Measurements from ENCODE around the gene DPF3. TPM values are rescaled to one million over a fixed set of nuclear protein-coding genes. Genes with fewer than 3 reads are reported as not detected.

The DPF3 gene
- total and polyA plus RNA-seq, 9 of the 15 experiments (the other 6 are each of a cell fraction or from before 2014, with no cell fraction given) = 0.21 to 4.9 (median 1.2) TPM

DNA sequence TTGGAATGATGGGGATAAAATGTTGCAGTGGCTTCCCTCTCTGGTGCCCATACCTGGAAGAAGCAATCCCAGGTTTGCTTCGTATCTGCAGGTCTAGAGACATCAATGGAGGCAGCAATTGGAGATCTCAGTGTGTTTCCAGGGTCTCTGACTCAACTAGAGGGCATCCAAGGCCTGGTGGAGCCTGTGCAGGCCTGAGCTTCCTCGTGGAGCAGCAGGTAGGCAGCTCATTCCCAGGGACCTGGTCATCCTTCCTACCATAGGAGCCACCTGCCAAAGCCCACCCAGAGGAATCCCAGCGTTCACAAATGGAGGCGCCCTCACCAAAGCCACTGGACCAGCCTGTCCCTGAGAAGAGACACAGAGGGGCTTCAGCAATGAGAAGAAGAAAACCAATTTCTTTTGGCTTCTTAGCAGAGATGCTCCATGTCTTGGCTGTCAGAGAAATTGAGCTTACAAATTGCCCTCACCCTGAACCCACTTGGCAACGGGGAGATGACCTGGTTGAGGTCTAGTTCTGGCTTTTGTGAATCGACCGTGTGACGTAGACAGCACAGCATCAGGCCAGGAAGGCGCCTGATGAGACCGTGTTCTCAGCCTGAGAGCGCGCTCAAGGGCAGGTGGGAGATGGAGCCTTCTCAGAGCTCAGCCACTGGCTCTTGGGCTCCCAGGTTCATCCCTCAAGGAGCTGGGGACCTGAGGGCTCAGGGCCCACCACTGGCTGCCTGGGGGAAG, 283.6 kb downstream of the DPF3 start:
- FAIRE-seq (no peak), DNase-seq (ENCODE audit: extremely low read depth in 1 of 4, low spot score in 3 of 4) (no peak), ATAC-seq (no peak)
- Histone ChIP-seq H3K79me2 (ENCODE audit: control insufficient read depth, insufficient read depth, low read length) (no peaks in the 10 kb centered on the region), H3K4me2 (ENCODE audit: insufficient read depth, low read length) (no peak overlapping the region), H3K36me3 (ENCODE audit: control insufficient read depth, insufficient read depth, low read length) (no peaks in the 10 kb centered on the region), H3K27me3 (ENCODE audit: control insufficient read depth in 2 of 2, insufficient read depth in 2 of 2, low read length in 2 of 2) (peaks cover under 1 to 14% of the 10 kb centered on the region in 2 experiments; a peak in 3 of 5 replicates), H4K20me1 (replicated peaks; ENCODE audit: control insufficient read depth, insufficient read depth, low read length) (no peaks in the 10 kb centered on the region), H3K9me1 (ENCODE audit: control insufficient read depth, insufficient read depth, low read length) (no peaks in the 10 kb centered on the region), H3K4me3 (no peak overlapping the region), H3K9me3 (replicated peaks; ENCODE audit: control insufficient read depth, insufficient read depth, low read depth, low read length) (no peaks in the 10 kb centered on the region), H3K27ac (ENCODE audit: extremely low read depth, low read depth, low read length) (no peak overlapping the region), H2AFZ (ENCODE audit: low read depth, low read length) (no peak overlapping the region), H3K4me1 (replicated peaks in 1 of 2; ENCODE audit: control insufficient read depth in 2 of 2, insufficient read depth in 2 of 2, low read length in 2 of 2) (no peaks in the 10 kb centered on the region), H3K9ac (ENCODE audit: insufficient read depth in 1 of 2, low read depth in 2 of 2, low read length in 2 of 2) (no peak overlapping the region)
- in situ Hi-C loops (cut with MboI) = no loop called here
- ChIA-PET CTCF (ENCODE audit: low intra/inter-chr PET ratio) (no interaction called here), POLR2A (interaction anchor here (0.6 to 1.4 kb wide), 2 partner anchors 10 to 1055 kb away, joined by 3 to 4 read pairs; no protein-coding TSS in a partner anchor)
- 0% methylated on average over 7 of the region's 12 CpGs for WGBS (ENCODE audit: insufficient coverage, low coverage, missing lambda C conversion rate)
- no TSS peak for BruUV-seq (replicated peaks)
- intact Hi-C loops (cut with micrococcal nuclease) = no loop called here
- TF ChIP-seq WHSC1 (IDR thresholded peaks at IDR 0.05; ENCODE audit: low read length) = no peak
- TF ChIP-seq, protein P1, sequence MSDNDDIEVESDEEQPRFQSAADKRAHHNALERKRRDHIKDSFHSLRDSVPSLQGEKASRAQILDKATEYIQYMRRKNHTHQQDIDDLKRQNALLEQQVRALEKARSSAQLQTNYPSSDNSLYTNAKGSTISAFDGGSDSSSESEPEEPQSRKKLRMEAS (CRISPR knock-in tag; IDR thresholded peaks at IDR 0.05) = no peak
- no peak for TF ChIP-seq EHMT2 (IDR thresholded peaks at IDR 0.05)
- no peak for TF ChIP-seq CHD1 (IDR thresholded peaks at IDR 0.05; ENCODE audit: low read length)
- TF ChIP-seq, protein P2, sequence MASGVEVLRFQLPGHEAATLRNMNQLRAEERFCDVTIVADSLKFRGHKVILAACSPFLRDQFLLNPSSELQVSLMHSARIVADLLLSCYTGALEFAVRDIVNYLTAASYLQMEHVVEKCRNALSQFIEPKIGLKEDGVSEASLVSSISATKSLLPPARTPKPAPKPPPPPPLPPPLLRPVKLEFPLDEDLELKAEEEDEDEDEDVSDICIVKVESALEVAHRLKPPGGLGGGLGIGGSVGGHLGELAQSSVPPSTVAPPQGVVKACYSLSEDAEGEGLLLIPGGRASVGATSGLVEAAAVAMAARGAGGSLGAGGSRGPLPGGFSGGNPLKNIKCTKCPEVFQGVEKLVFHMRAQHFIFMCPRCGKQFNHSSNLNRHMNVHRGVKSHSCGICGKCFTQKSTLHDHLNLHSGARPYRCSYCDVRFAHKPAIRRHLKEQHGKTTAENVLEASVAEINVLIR (CRISPR knock-in tag; IDR thresholded peaks at IDR 0.05) = no peak
- TF ChIP-seq, protein P3, sequence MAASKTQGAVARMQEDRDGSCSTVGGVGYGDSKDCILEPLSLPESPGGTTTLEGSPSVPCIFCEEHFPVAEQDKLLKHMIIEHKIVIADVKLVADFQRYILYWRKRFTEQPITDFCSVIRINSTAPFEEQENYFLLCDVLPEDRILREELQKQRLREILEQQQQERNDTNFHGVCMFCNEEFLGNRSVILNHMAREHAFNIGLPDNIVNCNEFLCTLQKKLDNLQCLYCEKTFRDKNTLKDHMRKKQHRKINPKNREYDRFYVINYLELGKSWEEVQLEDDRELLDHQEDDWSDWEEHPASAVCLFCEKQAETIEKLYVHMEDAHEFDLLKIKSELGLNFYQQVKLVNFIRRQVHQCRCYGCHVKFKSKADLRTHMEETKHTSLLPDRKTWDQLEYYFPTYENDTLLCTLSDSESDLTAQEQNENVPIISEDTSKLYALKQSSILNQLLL (CRISPR knock-in tag; IDR thresholded peaks at IDR 0.05; ENCODE audit: borderline replicate concordance) = no peak
- TF ChIP-seq XRCC3 (IDR thresholded peaks at IDR 0.05) = no peak
- TF ChIP-seq ZNF12 (CRISPR knock-in tag; IDR thresholded peaks at IDR 0.05) = no peak
- TF ChIP-seq, protein P4, sequence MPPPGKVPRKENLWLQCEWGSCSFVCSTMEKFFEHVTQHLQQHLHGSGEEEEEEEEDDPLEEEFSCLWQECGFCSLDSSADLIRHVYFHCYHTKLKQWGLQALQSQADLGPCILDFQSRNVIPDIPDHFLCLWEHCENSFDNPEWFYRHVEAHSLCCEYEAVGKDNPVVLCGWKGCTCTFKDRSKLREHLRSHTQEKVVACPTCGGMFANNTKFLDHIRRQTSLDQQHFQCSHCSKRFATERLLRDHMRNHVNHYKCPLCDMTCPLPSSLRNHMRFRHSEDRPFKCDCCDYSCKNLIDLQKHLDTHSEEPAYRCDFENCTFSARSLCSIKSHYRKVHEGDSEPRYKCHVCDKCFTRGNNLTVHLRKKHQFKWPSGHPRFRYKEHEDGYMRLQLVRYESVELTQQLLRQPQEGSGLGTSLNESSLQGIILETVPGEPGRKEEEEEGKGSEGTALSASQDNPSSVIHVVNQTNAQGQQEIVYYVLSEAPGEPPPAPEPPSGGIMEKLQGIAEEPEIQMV (tag; conservative IDR thresholded peaks at IDR 0.05; ENCODE audit: low read depth) = no peak
- TF ChIP-seq DMBX1 (CRISPR knock-in tag; IDR thresholded peaks at IDR 0.05; ENCODE audit: borderline replicate concordance) = no peak
- no peak for TF ChIP-seq NFATC3 (IDR thresholded peaks at IDR 0.05)
- TF ChIP-seq, protein P5, sequence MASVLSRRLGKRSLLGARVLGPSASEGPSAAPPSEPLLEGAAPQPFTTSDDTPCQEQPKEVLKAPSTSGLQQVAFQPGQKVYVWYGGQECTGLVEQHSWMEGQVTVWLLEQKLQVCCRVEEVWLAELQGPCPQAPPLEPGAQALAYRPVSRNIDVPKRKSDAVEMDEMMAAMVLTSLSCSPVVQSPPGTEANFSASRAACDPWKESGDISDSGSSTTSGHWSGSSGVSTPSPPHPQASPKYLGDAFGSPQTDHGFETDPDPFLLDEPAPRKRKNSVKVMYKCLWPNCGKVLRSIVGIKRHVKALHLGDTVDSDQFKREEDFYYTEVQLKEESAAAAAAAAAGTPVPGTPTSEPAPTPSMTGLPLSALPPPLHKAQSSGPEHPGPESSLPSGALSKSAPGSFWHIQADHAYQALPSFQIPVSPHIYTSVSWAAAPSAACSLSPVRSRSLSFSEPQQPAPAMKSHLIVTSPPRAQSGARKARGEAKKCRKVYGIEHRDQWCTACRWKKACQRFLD (CRISPR knock-in tag; IDR thresholded peaks at IDR 0.05) = no peak
- no peak for TF ChIP-seq HSF4 (CRISPR knock-in tag; IDR thresholded peaks at IDR 0.05; ENCODE audit: borderline replicate concordance)
- no peak for TF ChIP-seq DDX20 (tag; IDR thresholded peaks at IDR 0.05; ENCODE audit: low read depth)

Data from K562 (cell line).